NCI-H82 treated with DMSO at 0.1 percent for 48 hours (cell line): ENCODE measurements around the gene MOV10.

Experiments
- DNase-seq: peaks from one replicate; lab custom pipeline; 2025; ENCODE audit not compliant: unreplicated experiment; lab: John Stamatoyannopoulos, UW

The MOV10 gene

DNA sequence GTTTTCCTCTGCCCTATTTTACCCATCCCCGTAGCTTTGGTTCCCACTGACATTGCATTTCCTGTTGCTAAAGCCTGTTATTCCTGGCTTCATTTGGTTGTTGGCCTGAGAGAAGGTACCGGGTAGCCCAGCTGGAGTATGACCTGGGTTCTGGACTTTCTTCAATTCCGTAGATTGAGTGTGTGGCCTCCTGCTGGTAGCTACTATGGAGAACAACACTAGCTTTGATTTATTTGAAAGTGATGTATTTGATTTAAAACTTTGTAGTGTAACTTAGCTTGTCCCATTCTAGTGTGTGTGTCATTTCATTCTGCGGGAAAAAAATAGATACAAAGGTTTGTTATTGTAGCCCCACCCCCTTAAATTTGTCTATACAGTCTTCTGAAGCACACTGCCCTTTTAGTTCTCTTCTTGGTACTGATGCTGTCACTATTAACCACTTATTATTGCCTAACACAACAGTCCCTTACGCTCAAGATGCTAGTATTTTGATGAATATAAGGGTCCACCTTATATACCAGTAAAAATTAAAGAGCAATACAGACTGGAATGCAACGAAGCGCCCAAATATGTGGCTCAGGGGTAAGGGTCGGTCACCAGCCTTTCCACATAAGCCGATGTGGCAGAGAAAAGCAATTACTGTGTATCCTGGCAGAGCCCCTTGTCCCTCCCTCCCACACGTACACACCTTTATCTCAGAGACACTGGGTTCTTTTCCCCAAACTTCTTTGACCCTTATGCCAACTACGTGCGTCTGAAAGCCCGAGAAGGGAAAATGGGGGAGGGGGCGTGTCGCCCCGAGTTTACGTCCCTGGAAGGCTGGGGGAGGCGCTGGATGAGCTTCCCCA lies 643 bp upstream of the MOV10 start:
- peak; percentile 17 for DNase-seq

DNA sequence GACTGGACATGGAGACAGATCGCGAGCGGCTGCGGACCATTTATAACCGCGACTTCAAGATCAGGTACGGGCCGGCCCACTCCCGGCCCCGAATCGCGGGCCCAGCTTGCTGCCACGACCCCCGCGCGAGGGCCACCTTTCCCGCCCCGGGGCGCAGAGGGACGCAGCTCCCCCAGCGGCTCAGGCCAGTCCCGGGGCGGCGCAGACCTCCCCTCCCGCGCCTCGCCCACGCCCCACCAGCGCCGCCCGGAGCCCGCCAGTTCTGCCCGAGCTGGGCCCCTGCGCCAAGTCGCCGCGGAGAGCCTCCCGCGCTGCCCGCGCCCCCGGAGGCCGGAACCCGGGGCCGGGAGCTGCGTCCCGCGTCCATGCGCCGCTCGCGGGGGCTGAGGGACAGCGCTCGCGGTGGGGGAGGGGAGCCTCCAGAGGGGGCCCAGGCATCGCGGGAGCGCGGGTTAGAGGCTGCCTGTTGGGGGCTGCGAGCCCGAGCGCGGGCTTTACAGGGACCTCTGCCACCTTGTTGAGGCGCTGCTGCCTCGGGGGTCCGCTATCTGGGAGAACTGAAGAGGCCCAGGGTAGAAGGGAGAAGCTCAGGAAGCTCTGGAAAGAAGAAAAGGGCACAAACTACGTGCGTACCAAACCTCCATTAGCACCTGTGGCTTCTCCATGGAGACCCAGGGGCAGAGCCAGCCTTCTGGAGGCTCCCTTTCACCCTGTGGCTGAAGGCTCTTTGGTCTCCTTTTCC lies 698 bp downstream of the MOV10 start:
- DNase-seq = no peak

- no peak for DNase-seq
Measured at GRCh38 chr1:112675728-112676381, 1.4 kb downstream of the MOV10 start.

GRCh38 chr1:112676543-112676942 lies 2.1 kb downstream of the MOV10 start:
- no peak for DNase-seq

GRCh38 chr1:112677501-112677900 lies 3.0 kb downstream of the MOV10 start:
- no peak for DNase-seq

DNA sequence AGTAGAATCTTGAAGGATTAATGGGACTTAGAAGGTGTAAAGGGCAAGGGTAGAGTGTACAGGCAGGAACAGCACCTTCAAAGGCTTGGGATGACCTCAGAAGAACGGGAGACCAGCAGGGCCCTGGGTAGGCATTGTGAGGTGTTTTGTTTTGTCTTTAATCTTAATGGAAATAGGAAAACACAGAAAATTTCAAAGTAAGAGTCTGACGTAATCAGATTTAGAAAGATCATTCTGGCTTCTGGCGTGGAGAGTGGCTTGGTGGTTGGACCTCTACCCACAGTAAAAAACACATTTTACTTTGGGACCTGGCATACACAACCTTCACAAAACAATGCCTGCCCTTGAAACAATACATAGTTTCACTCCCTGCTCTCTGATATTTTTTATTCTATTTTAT lies 4.1 kb downstream of the MOV10 start:
- DNase-seq = no peak

GRCh38 chr1:112685913-112686312 lies 11.5 kb downstream of the MOV10 start:
- no peak for DNase-seq

DNA sequence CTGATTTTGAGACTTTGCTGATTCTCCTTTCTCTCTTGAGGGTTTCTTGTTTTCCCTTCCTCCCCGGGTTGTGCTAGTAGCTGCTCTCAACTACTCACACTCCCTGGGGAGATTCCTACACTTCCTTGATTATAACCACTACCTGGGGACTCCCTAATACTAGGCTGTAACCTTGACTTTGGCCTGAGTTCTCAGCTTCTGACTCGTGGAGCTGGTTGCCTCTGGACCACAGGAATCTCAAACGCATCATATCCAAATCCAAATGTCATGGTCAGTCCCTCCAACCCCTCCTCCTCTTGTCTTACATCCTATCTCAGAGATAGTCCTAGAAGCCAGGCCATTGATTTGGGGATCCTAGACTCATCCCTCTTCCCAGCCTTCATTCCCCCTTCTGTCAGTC lies 12.0 kb downstream of the MOV10 start:
- DNase-seq = no peak

DNA sequence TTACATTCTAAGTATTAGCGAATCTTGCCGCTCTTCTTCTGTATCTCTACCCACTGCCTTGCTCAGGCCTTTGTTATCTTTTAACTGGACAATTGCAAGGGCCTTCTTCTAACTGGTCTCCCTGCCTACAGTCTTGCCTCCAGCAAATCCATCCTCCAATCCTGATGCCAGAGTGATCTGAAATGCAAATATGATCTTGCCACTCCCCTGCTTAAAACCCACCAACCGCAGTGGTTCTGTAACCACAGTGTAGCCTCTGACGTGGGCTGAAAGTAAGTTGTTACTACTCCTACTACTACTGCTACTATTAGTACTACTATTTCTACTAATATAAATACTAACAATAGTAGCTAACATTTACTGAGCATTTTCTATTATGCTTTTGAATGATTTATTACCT lies 12.4 kb downstream of the MOV10 start:
- DNase-seq = no peak

DNA sequence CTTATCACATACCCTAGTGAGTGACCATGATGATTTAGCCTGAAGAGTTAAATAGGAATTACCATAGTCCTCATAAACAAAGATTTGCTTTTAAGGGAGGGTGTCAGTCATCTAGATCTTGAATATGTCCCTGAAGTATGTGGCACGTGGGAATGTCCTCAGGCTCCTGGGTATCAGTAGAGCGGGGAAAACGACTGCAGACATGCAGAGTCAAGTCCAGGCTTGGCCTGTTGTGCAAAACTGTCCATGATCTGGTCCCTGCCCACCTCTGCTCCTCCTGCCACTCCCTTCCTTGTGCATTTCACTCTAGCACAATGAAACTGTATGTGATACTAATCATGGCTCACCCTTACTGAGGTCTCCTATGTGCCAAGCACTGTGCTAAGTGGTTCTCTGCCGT lies 12.9 kb downstream of the MOV10 start:
- no peak for DNase-seq

GRCh38 chr1:112687785-112688496 lies 13.5 kb downstream of the MOV10 start:
- no peak for DNase-seq

DNA sequence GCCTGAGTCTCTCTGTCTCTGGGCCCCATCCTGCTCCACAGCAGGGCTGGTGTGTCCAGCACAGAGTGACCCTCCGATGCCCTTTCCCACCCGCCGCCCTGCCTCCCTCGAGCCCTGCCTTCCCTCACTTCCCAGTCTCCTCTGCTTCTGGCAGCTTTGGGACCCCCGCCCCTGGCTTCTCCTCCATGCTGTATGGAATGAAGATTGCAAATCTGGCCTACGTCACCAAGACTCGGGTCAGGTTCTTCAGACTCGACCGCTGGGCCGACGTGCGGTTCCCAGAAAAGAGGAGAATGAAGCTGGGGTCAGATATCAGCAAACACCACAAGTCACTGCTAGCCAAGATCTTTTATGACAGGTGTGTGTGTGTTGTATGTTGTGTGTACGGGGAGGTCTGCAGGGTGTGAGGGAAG lies 14.3 kb downstream of the MOV10 start:
- no peak for DNase-seq

DNA sequence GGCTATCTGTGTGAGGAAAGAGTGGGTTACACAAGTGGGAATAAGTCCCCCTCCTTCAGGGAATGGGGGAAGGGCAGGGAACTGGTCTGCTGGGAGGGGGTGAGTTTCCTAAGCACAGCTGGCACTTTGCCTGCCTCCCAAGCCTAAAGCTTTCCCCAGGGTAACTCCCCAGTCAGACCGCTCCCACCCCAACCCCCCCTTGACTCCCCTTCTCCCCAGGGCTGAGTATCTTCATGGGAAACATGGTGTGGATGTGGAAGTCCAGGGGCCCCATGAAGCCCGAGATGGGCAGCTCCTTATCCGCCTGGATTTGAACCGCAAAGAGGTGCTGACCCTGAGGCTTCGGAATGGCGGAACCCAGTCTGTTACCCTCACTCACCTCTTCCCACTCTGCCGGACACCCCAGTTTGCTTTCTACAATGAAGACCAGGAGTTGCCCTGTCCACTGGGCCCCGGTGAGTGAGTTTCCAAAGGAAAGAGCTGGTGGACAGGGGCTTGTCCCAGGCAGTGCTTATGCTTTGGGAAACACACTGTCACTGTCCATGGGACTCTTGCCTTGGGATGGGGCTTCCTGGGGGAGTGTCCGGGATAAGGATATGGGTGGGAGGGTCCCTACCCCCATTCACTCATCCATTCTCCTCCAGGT lies 14.9 kb downstream of the MOV10 start:
- no peak for DNase-seq

GRCh38 chr1:112689842-112690237 lies 15.4 kb downstream of the MOV10 start:
- no peak for DNase-seq

- DNase-seq = no peak
Measured at GRCh38 chr1:112692681-112693080, 18.2 kb downstream of the MOV10 start.

DNA sequence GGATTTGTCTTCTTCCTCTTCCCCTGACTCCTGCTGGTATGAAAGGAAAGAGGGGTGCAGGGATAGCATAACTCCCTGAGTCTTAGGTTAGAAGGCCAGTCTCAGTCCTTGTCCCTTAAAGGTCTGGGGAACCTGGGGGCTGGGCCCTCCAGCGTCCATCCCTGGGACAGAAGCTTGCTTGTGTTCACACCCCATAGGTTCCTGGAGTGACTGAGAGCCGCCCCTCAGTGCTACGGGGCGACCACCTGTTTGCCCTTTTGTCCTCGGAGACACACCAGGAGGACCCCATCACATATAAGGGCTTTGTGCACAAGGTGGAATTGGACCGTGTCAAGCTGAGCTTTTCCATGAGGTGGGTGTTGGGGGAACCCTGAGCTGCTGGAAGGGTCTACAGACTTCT lies 19.4 kb downstream of the MOV10 start:
- no peak for DNase-seq

GRCh38 chr1:112694363-112694929 lies 20.0 kb downstream of the MOV10 start:
- DNase-seq = no peak

DNA sequence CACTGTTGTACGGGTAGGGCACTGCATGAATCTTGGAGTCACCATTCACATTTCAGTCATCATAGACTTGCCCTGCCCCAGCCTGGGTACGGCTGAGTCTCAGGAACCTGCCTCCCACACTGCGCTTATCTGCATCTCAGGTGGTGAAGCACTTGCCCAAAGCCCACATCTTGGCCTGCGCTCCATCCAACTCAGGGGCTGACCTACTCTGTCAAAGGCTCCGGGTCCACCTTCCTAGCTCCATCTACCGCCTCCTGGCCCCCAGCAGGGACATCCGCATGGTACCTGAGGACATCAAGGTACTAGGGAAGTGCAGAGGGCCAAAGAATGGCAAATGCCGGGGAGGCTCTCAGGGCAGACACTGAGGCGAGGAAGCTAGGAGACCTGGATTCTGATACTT lies 20.8 kb downstream of the MOV10 start:
- DNase-seq = no peak

DNA sequence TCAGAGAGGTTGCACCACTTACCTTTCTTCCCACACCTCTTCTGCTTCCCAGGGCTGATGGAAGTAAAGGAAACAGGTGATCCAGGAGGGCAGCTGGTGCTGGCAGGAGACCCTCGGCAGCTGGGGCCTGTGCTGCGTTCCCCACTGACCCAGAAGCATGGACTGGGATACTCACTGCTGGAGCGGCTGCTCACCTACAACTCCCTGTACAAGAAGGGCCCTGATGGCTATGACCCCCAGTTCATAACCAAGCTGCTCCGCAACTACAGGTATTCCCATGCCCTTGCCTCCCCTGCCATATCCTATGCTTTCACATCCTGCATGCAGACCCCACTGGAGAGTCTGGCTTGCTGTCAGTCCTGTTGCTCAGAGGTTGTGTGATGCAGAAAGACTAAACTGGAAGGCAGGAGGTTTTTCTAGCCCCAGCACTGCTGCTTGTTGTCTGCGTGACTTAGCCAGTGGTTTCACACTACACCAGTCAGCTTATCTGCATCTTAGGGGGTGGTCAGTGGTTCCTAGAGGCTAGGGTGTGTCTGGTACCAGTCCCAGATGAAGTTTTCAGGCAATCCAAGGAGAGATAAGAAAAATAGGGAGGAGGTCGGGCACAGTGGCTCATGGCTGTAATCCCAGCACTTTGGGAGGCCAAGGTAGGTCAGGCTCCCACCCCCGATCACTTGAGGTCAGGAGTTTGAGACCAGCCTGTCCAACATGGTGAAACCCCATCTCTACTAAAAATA lies 22.3 kb downstream of the MOV10 start:
- DNase-seq = no peak

- DNase-seq = no peak
Measured at GRCh38 chr1:112697781-112698201, 23.3 kb downstream of the MOV10 start.
